Astrocyte (in vitro differentiated cells and primary cell): ENCODE results near the gene MARK2.

ENCODE experiments used
- EZH2 ChIP-seq: IDR thresholded peaks from 2 replicates; pipeline ENCODE4 v1.6.1; 2012; ENCODE audit warnings: mild to moderate bottlenecking, low read length, inconsistent platforms; ENCODE audit not compliant: insufficient read depth
- TF ChIP-seq, protein P1 (sequence below): IDR thresholded peaks from 2 replicates; pipeline ENCODE4 v1.5.1; 2011; ENCODE audit warnings: low read depth, mild to moderate bottlenecking, inconsistent platforms, low read length, moderate library complexity; ENCODE audit not compliant: insufficient read depth

DNA sequence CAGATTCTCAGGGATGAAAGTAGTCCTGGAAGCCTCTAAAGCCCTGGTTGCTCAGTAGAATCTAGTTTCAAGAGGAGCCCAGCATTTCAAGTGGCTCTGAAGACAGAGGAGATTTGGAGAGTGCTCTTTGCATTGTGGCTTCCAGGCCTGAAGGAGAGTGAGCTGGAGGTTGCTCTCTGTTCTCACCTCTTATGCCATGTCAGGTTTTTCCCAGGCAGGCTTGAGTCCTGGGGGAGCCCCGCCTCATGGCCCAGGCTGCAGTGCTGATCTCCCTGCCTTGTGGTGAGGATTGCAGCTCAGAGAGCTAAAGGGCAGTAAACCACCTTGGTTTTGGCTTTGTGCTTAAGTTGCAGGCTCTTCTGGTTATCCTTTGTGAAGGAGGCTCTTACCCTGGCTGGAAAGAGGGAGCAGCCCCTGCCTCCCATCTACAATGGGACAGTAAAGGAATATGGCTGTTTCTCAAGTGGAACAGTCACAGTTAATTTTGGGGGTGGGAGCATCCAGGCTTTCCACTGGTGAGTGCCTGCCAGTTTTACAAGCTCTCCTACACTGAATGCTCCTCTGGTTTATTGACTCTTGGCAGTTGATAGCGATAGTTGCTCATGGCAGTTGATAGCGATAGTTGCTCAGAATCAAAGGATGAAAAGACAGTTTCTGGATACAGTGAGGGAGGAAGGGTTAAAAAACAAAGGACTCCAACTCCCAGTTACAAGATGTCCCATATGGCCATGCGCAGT lies 45.5 kb downstream of the MARK2 start:
- no peak for TF ChIP-seq EZH2
- TF ChIP-seq, protein P1, sequence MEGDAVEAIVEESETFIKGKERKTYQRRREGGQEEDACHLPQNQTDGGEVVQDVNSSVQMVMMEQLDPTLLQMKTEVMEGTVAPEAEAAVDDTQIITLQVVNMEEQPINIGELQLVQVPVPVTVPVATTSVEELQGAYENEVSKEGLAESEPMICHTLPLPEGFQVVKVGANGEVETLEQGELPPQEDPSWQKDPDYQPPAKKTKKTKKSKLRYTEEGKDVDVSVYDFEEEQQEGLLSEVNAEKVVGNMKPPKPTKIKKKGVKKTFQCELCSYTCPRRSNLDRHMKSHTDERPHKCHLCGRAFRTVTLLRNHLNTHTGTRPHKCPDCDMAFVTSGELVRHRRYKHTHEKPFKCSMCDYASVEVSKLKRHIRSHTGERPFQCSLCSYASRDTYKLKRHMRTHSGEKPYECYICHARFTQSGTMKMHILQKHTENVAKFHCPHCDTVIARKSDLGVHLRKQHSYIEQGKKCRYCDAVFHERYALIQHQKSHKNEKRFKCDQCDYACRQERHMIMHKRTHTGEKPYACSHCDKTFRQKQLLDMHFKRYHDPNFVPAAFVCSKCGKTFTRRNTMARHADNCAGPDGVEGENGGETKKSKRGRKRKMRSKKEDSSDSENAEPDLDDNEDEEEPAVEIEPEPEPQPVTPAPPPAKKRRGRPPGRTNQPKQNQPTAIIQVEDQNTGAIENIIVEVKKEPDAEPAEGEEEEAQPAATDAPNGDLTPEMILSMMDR, result no peak
